Cardiac fibroblast (primary cell): ENCODE results near the gene SLC18A3.

Experiments used
- DNase-seq, 2 donors: peaks; one replicate each; pipeline versions ENCODE4 v3.0.0 to v3.0.0-alpha.2; 2010; ENCODE audit warnings: low read depth in 2 of 2
- H3K4me3 ChIP-seq, 2 donors: replicated peaks in 1 of 2; 1 replicate in 1 of 2; 2 replicates in 1 of 2; pipeline ENCODE4 v1.5.1; 2011; ENCODE audit warnings: low read depth in 2 of 2, low read length in 2 of 2, mild to moderate bottlenecking in 2 of 2, moderate library complexity in 1 of 2
- TF ChIP-seq, protein P1 (sequence below): IDR thresholded peaks from one replicate; pipeline ENCODE4 v1.5.1; 2011; ENCODE audit warnings: low read depth, mild to moderate bottlenecking, low read length, inconsistent platforms

The SLC18A3 gene

DNA sequence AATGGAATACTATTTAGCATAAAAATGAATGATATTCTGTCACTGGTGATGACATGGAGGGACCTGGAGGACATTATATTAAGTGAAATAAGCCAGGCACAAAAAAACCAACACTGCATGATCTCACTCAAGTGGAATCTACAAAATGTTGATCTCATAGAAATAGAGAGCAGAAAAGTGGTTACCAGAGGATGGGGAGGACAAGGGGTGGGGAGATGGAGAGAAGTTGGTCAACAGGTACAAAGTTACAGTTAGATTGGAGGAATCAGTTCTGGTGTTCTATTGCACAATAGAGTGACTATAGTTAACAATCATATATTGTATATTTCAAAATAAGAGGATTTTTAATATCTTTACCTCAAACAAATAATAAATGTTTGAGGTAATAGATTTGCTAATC is 24.7 kb upstream of the SLC18A3 start:
- DNase-seq, result peak in 1 of 2 donors; percentile 65
- TF ChIP-seq, protein P1, sequence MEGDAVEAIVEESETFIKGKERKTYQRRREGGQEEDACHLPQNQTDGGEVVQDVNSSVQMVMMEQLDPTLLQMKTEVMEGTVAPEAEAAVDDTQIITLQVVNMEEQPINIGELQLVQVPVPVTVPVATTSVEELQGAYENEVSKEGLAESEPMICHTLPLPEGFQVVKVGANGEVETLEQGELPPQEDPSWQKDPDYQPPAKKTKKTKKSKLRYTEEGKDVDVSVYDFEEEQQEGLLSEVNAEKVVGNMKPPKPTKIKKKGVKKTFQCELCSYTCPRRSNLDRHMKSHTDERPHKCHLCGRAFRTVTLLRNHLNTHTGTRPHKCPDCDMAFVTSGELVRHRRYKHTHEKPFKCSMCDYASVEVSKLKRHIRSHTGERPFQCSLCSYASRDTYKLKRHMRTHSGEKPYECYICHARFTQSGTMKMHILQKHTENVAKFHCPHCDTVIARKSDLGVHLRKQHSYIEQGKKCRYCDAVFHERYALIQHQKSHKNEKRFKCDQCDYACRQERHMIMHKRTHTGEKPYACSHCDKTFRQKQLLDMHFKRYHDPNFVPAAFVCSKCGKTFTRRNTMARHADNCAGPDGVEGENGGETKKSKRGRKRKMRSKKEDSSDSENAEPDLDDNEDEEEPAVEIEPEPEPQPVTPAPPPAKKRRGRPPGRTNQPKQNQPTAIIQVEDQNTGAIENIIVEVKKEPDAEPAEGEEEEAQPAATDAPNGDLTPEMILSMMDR, result no peak
- H3K4me3 ChIP-seq, result no peak overlapping the region

DNA sequence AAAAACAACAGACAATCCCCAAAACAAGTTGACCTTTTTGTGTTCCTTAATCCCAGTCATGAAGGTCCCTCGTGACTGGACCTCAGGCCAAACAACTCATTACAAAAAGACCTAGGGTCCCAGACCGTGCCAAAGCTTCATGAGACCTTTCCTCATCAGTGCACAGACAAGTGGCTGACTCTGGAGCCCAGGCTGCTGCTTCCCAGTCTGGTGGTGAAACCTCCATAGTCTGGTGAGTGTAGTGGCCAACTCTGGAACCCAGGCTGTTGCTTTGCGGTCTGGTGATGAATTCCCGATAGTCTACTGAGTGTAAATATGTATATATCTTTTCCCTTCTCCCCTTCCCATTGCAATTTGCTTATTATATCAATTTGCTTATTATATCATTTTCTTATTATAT is 22.1 kb upstream of the SLC18A3 start:
- TF ChIP-seq, protein P1, result no peak
- H3K4me3 ChIP-seq, result no peak overlapping the region
- DNase-seq, result no peak

DNA sequence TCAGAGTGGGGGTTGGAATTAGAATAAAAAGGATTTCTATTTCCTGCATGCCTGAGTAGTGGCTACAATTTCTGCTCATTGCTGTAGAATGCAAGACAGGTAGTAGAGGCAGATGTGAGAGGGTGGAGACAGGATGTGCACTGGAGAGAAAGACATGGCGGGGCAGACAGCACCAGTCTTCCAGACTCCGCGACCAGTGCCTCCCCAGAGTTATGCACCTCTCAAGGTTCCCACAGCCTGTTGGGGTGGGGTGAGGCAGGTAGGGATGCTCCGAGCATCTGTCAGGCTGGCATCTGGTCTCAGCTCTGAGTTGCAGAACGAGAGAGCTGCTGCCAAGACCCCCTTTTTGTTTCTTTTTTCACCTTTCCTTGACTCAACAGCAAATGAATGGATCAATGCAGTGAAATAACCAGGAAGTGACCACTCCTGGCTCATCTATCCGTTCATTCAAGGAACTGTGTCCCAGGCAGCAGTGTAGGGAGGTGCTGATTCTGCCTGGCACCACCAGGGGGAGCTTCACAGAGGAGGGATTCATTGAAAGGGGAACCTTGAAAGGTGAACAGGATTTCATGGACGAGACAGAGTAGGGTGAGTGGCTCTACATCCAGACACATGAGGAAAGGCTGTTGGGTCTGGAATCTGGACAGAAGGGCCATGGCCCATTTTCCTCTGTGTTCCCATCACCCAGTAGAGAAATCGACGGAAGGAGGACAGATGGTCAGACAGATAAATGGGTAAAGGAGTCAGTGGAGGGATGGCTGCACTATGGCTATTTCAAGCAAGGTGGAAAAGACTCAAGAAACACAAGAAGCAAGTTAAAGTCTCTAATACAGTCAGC is 17.2 kb upstream of the SLC18A3 start:
- peak; percentile 68 to 76 for DNase-seq
- TF ChIP-seq, protein P1, result peak; percentile 99
- H3K4me3 ChIP-seq, result no peak overlapping the region

DNA sequence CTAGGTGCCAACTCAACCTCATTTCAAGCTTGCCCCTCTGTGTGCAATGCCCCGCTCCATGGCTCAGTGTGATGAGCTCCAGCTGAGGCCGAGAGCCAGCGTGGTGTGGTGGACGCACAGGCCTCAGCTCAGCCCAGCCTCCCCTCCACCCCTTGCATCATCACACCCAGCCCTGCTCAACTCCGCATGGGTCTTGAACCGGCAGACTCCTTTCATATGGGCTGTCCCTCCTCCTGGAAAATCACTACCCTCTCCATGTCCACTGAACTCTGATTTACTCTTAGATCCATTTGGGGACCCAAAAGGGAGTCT is 16.6 kb upstream of the SLC18A3 start:
- DNase-seq, result no peak
- no peak overlapping the region for H3K4me3 ChIP-seq
- TF ChIP-seq, protein P1, result no peak

DNA sequence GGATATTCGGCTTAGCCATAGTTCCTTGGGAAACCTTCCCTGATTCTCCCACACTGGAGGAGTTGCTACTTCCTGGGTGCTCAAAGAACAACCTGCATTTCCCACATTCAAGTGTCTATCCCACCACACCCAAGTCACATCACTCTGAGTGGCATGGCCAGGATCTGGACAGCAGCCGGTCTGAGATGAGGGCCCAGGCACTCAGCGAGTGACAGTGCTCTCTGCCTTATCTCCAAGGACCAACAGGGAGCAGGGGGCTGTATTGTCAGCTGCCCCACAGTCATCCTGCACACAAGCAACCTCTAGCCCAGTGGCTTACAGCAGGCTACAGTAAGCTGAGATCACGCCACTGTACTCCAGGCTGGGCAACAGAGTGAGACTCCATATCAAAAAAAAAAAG is 16.1 kb upstream of the SLC18A3 start:
- DNase-seq, result no peak
- TF ChIP-seq, protein P1, result no peak
- no peak overlapping the region for H3K4me3 ChIP-seq

DNA sequence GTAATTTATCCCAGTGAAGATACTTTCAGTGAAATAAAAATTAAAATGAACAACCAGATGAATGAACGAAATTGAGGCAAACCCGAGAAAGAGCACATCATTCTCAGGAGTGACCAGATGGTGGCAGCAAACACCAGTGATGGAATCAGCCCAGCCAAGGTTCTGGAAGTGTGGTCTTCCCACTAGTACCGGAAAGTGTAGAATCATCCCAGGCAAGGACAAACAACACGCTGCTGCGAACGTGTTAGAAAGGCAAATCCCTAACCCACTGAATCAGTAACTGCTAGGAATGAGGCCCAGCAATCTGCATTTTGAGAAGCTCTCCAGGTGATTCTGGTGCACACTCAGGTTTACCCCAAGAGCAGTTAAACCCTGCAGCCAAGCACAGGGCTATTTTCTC is 15.5 kb upstream of the SLC18A3 start:
- H3K4me3 ChIP-seq, result no peak overlapping the region
- TF ChIP-seq, protein P1, result peak; percentile 83
- peak; percentile 79 for DNase-seq
